ENCODE measurements around the gene APOL5.
A peak's percentile ranks its signal among the peaks of the same experiment; 100 is the strongest.

APOL5 gene

GRCh38 chr22:35681454-35682052, 36.1 kb upstream of the APOL5 start:
- Histone ChIP-seq H3K27me3 (ENCODE audit: insufficient read depth, poor library complexity, severe bottlenecking) (no peaks in the 10 kb centered on the region), H3K9me3 (ENCODE audit: severe bottlenecking) (no peaks in the 10 kb centered on the region), H3K36me3 (ENCODE audit: low read depth) (no peaks in the 10 kb centered on the region), H3K4me1 (ENCODE audit: insufficient read depth, poor library complexity, severe bottlenecking) (no peaks in the 10 kb centered on the region), H3K27ac (ENCODE audit: poor library complexity, severe bottlenecking) (no peak overlapping the region), H3K4me3 (ENCODE audit: severe bottlenecking) (no peak overlapping the region)
- ATAC-seq (ENCODE audit: low read depth) (no peak), DNase-seq (ENCODE audit: low spot score) (no peak)
- no peak for TF ChIP-seq CTCF (IDR thresholded peaks at IDR 0.05; ENCODE audit: poor library complexity, severe bottlenecking)

- Histone ChIP-seq H3K27me3 (ENCODE audit: insufficient read depth, poor library complexity, severe bottlenecking) (no peaks in the 10 kb centered on the region), H3K9me3 (ENCODE audit: severe bottlenecking) (no peaks in the 10 kb centered on the region), H3K4me1 (ENCODE audit: insufficient read depth, poor library complexity, severe bottlenecking) (no peaks in the 10 kb centered on the region), H3K36me3 (ENCODE audit: low read depth) (no peaks in the 10 kb centered on the region), H3K27ac (ENCODE audit: poor library complexity, severe bottlenecking) (no peak overlapping the region), H3K4me3 (ENCODE audit: severe bottlenecking) (no peak overlapping the region)
- DNase-seq (ENCODE audit: low spot score) = no peak
- ATAC-seq (ENCODE audit: low read depth) = no peak
- no peak for TF ChIP-seq CTCF (IDR thresholded peaks at IDR 0.05; ENCODE audit: poor library complexity, severe bottlenecking)
Measured at GRCh38 chr22:35683560-35683959, 34.1 kb upstream of the APOL5 start.

GRCh38 chr22:35684270-35684700, 33.4 kb upstream of the APOL5 start:
- no peak overlapping the region for H3K27ac ChIP-seq (ENCODE audit: poor library complexity, severe bottlenecking)
- ATAC-seq (ENCODE audit: low read depth) = no peak
- TF ChIP-seq CTCF (IDR thresholded peaks at IDR 0.05; ENCODE audit: poor library complexity, severe bottlenecking) = peak; percentile 11
- no peaks in the 10 kb centered on the region for H3K4me1 ChIP-seq (ENCODE audit: insufficient read depth, poor library complexity, severe bottlenecking)
- no peaks in the 10 kb centered on the region for H3K9me3 ChIP-seq (ENCODE audit: severe bottlenecking)
- no peak overlapping the region for H3K4me3 ChIP-seq (ENCODE audit: severe bottlenecking)
- DNase-seq (ENCODE audit: low spot score) = no peak
- no peaks in the 10 kb centered on the region for H3K36me3 ChIP-seq (ENCODE audit: low read depth)
- no peaks in the 10 kb centered on the region for H3K27me3 ChIP-seq (ENCODE audit: insufficient read depth, poor library complexity, severe bottlenecking)

- Histone ChIP-seq H3K4me3 (ENCODE audit: severe bottlenecking) (no peak overlapping the region), H3K27me3 (ENCODE audit: insufficient read depth, poor library complexity, severe bottlenecking) (no peaks in the 10 kb centered on the region), H3K27ac (ENCODE audit: poor library complexity, severe bottlenecking) (no peak overlapping the region), H3K4me1 (ENCODE audit: insufficient read depth, poor library complexity, severe bottlenecking) (no peaks in the 10 kb centered on the region), H3K9me3 (ENCODE audit: severe bottlenecking) (no peaks in the 10 kb centered on the region), H3K36me3 (ENCODE audit: low read depth) (no peaks in the 10 kb centered on the region)
- TF ChIP-seq CTCF (IDR thresholded peaks at IDR 0.05; ENCODE audit: poor library complexity, severe bottlenecking) = no peak
- ATAC-seq (ENCODE audit: low read depth) = no peak
- DNase-seq (ENCODE audit: low spot score) = no peak
Measured at GRCh38 chr22:35684732-35685131, 32.9 kb upstream of the APOL5 start.

- no peak for TF ChIP-seq CTCF (IDR thresholded peaks at IDR 0.05; ENCODE audit: poor library complexity, severe bottlenecking)
- no peaks in the 10 kb centered on the region for H3K4me1 ChIP-seq (ENCODE audit: insufficient read depth, poor library complexity, severe bottlenecking)
Measured at GRCh38 chr22:35685731-35686130, 31.9 kb upstream of the APOL5 start.

More at GRCh38 chr22:35685731-35686130, 31.9 kb upstream of the APOL5 start:
- Histone ChIP-seq H3K27ac (ENCODE audit: poor library complexity, severe bottlenecking) (no peak overlapping the region), H3K9me3 (ENCODE audit: severe bottlenecking) (no peaks in the 10 kb centered on the region), H3K27me3 (ENCODE audit: insufficient read depth, poor library complexity, severe bottlenecking) (no peaks in the 10 kb centered on the region), H3K36me3 (ENCODE audit: low read depth) (no peaks in the 10 kb centered on the region), H3K4me3 (ENCODE audit: severe bottlenecking) (no peak overlapping the region)
- ATAC-seq (ENCODE audit: low read depth) (peak; percentile 41; the same call in 1 of the 3 replicates), DNase-seq (ENCODE audit: low spot score) (no peak)

Measured in RWPE2 (cell line).